HG02571 (cell line): ENCODE results near the gene SENP3.

Experiments
- ATAC-seq: cut with Tn5 transposase; IDR thresholded peaks from one replicate; pipeline ENCODE4 v1.9.1; 2021; ENCODE audit warnings: mild to moderate bottlenecking, moderate library complexity; ENCODE audit not compliant: unreplicated experiment

Gene SENP3

DNA sequence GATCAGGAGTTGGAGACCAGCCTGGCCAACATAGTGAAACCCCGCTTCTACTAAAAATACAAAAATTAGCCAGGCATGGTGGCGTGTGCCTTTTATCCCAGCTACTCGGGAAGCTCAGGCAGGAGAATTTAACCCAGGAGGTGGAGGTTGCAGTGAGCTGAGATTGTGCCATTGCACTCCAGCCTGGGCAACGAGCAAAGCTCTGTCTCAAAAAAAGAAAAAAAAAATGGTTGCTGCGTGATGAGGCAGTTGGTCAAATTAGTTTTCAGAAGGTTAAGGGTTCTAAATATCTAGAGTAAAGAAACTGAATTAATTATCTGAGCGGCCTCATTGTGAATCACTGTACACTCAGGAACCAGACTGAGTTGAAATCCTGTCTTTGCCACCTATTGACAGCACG lies 14.2 kb downstream of the SENP3 start:
- ATAC-seq: no peak

DNA sequence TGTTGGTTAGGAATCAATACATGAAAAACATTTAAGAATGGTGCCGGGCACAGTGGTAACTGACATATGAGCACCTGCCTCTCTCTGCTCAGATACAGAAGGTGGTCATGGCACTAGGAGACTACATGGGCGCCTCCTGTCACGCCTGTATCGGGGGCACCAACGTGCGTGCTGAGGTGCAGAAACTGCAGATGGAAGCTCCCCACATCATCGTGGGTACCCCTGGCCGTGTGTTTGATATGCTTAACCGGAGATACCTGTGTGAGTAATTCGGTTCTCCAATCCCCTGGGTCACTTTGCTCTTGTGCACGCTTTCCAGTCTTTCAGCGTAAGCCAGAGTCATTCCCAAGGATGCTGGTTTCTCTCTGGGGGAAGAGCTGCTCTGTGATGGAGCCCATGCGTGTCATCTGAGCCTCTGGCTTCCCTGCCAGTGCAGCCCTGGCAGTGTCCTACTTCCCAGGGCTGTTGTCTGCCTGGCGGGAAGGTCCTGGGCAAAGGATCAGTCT lies 14.8 kb downstream of the SENP3 start:
- ATAC-seq: no peak

- ATAC-seq: no peak
Observed at GRCh38 chr17:7577327-7578199, 15.8 kb downstream of the SENP3 start.

- no peak for ATAC-seq
Observed at GRCh38 chr17:7579001-7579833, 17.5 kb downstream of the SENP3 start, which contains the start of gene CD68. Gene CD68, plus strand, starts transcription at chr17:7579638. Its CDS starts 40 bp downstream, at chr17:7579678.

- ATAC-seq: no peak
Observed at GRCh38 chr17:7579834-7580603, 18.3 kb downstream of the SENP3 start.

DNA sequence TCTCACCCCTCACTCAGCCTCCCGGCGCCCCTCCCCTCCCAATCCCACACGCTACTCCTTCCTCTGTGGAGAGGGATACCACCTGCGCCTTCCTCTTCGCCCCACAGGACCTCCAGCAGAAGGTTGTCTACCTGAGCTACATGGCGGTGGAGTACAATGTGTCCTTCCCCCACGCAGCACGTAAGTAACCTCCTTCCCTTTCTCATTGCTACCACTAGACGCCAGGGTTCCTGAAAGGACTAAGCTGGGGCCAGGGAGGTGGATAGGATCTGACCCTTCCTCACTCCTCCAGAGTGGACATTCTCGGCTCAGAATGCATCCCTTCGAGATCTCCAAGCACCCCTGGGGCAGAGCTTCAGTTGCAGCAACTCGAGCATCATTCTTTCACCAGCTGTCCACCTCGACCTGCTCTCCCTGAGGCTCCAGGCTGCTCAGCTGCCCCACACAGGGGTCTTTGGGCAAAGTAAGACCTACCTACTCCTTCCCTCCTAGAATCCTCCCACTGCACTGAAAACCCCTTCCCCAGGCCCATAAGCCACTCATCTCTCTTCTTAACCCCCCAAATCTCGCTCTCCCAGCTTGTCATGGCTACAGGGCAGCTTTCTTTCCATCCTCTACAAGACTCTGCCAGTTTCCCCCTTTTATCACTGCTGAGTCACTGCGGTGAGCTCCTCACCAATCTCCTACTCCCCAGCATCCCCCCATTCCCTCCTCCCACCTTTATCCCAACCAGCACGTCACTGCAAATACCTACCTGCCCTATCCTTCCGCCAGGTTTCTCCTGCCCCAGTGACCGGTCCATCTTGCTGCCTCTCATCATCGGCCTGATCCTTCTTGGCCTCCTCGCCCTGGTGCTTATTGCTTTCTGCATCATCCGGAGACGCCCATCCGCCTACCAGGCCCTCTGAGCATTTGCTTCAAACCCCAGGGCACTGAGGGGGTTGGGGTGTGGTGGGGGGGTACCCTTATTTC lies 19.2 kb downstream of the SENP3 start:
- no peak for ATAC-seq

GRCh38 chr17:7582396-7583252 lies 20.9 kb downstream of the SENP3 start:
- ATAC-seq: no peak

DNA sequence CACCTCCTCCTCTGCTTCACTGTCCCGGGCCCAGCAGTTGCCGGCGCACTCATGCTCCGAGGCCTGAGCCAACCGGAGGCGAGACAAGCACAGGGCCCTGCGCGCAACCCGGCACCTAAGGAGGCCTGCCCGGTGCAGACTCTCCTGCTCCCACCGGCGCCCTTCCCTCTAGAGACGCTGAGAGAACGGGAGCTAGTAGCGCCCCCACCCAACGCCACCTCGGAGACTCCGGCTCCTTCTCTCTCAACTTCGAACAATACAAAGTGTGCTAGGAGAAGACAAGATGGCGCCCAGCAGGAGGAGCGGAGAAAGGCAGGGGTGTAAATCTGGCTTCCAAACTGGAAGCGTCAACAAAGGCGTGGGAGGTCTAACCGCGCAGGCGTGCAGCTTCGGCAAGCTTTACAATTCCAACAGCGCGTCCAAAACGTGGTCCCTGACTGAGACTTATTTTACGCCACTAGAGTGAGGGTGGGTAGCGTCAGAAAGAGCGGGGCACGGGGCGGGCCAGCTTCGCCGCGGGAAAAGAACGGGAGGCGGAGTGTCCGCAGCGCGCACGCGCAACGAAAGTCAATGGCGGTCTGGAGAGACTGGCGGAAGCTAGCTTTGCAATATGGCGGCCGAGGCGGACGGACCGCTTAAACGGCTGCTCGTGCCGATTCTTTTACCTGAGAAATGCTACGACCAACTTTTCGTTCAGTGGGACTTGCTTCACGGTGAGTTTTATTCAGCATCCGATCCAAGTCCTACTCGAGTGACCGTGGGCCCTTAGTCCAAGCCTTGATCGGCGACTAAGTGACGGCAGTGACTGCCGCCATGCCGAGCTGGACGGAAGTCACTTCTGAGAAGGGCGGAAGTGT lies 21.8 kb downstream of the SENP3 start, which contains the start of gene MPDU1:
Gene MPDU1 (plus strand): TSS at position 600 of the 857 bp plus-strand sequence. CDS start 11 bp downstream, at position 611.
- peak; percentile 58 for ATAC-seq

GRCh38 chr17:7586673-7587419 lies 25.1 kb downstream of the SENP3 start:
- ATAC-seq: no peak

GRCh38 chr17:7587420-7588151 lies 25.9 kb downstream of the SENP3 start:
- ATAC-seq: no peak

GRCh38 chr17:7588553-7589203 lies 27.0 kb downstream of the SENP3 start:
- no peak for ATAC-seq

- ATAC-seq: no peak
Observed at GRCh38 chr17:7589204-7589868, 27.6 kb downstream of the SENP3 start.

GRCh38 chr17:7589891-7590691 lies 28.4 kb downstream of the SENP3 start, which contains the start of gene SOX15:
Gene SOX15, minus strand, starts transcription at chr17:7590094. Its CDS starts 418 bp downstream, at chr17:7589676.
- ATAC-seq: no peak

DNA sequence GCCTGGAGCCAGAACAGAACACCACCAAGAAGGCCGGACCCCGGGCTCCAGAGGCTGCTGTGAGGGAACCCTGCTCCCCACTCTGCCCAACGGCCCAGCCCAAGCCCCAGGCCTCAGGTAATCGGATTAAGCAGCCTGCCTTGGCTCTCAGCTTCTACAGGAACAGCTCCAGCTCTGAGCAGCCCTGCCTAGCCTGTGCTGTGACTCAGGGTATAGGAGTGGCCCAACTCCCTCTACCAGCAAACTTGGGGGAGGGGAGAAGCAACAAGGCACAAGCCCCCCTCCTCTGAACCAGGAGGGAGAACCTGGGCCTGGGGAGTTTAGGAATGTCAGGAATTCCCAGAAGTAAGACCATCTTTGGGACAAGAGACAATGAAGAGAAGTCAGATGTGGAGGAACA lies 29.0 kb downstream of the SENP3 start:
- no peak for ATAC-seq
